Left ventricle myocardium inferior (tissue), 1 donor: ENCODE data around the gene VTI1A. TPM values are rescaled to one million over a fixed set of nuclear protein-coding genes. Genes with fewer than 3 reads are reported as not detected.

Experiments
- DNase-seq: peaks from one replicate; pipeline ENCODE4 v3.0.0-alpha.2; 2020
- H3K27ac ChIP-seq: fragments of 200-600 bp; replicated peaks from 2 replicates; pipeline ENCODE4 v1.8.0; 2021
- H3K27me3 ChIP-seq: fragments of 200-600 bp; 2 replicates; pipeline ENCODE4 v1.8.0; 2021; ENCODE audit warnings: low read depth
- H3K36me3 ChIP-seq: fragments of 200-600 bp; 2 replicates; pipeline ENCODE4 v1.8.0; 2021
- H3K4me1 ChIP-seq: fragments of 200-600 bp; 2 replicates; pipeline ENCODE4 v1.8.0; 2021
- H3K4me3 ChIP-seq: fragments of 200-600 bp; 2 replicates; pipeline ENCODE4 v1.8.0; 2021; ENCODE audit warnings: mild to moderate bottlenecking, moderate library complexity
- H3K9me3 ChIP-seq: fragments of 200-600 bp; replicated peaks from 2 replicates; pipeline ENCODE4 v1.8.0; 2021
- intact Hi-C: fragments of 100-400 bp; cut with micrococcal nuclease; formaldehyde crosslinking; loops from one replicate; pipeline ENCODE4 v1.11.0; 2022
- total RNA-seq: library from RNA; stranded (reverse); fragmentation: NEBNext Ultra II Directional; extraction: Animal tissue kit (Norgen Biotek cat#: 25700); gene quantifications from one replicate; pipeline ENCODE4 v1.2.1, GENCODE V29; 2021
- TF ChIP-seq, protein P1 (sequence below): fragments of 200-600 bp; IDR thresholded peaks from 2 replicates; pipeline ENCODE4 v1.8.0; 2021; ENCODE audit warnings: antibody characterized with exemption, mild to moderate bottlenecking, borderline replicate concordance
- donor health status: DM: no; HTN: yes; CAD: no; lungs with severe emphysema.

VTI1A gene
- total RNA-seq, 1 donor from 2014 or later, result 20.5 TPM

DNA sequence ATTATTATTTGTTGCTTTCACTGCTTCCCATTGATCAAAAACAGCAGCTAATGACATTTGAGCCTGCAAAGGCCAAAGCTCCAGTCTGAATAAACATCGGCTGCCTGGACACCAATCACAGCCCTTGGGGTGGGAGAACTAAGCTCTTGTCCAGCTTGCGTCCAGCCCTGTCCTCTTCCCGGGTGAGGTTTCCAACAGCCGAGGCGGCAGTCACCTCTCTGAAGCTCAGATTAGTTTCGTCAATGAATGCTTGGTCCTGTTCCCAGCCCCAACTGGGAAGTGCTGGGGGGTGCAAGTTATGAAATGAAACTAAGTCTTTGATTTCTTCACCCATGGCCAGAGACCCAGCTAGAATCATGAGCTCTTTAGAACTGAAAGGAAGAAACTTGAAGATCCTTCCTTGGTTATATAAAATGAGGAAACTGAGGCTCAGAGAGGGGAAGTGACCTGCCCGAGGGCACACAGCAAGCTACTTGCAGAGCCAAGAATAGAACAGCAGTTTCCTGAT is 389.0 kb downstream of the VTI1A start:
- H3K36me3 ChIP-seq, result no peaks in the 10 kb centered on the region
- intact Hi-C loops, result no loop called here
- H3K4me3 ChIP-seq, result no peak overlapping the region
- DNase-seq, result peak; percentile 38
- H3K9me3 ChIP-seq, result peaks cover 10% of the 10 kb centered on the region
- no peaks in the 10 kb centered on the region for H3K27me3 ChIP-seq
- H3K4me1 ChIP-seq, result peaks cover 19% of the 10 kb centered on the region
- no peak overlapping the region for H3K27ac ChIP-seq
- TF ChIP-seq, protein P1, sequence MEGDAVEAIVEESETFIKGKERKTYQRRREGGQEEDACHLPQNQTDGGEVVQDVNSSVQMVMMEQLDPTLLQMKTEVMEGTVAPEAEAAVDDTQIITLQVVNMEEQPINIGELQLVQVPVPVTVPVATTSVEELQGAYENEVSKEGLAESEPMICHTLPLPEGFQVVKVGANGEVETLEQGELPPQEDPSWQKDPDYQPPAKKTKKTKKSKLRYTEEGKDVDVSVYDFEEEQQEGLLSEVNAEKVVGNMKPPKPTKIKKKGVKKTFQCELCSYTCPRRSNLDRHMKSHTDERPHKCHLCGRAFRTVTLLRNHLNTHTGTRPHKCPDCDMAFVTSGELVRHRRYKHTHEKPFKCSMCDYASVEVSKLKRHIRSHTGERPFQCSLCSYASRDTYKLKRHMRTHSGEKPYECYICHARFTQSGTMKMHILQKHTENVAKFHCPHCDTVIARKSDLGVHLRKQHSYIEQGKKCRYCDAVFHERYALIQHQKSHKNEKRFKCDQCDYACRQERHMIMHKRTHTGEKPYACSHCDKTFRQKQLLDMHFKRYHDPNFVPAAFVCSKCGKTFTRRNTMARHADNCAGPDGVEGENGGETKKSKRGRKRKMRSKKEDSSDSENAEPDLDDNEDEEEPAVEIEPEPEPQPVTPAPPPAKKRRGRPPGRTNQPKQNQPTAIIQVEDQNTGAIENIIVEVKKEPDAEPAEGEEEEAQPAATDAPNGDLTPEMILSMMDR, result no peak

DNA sequence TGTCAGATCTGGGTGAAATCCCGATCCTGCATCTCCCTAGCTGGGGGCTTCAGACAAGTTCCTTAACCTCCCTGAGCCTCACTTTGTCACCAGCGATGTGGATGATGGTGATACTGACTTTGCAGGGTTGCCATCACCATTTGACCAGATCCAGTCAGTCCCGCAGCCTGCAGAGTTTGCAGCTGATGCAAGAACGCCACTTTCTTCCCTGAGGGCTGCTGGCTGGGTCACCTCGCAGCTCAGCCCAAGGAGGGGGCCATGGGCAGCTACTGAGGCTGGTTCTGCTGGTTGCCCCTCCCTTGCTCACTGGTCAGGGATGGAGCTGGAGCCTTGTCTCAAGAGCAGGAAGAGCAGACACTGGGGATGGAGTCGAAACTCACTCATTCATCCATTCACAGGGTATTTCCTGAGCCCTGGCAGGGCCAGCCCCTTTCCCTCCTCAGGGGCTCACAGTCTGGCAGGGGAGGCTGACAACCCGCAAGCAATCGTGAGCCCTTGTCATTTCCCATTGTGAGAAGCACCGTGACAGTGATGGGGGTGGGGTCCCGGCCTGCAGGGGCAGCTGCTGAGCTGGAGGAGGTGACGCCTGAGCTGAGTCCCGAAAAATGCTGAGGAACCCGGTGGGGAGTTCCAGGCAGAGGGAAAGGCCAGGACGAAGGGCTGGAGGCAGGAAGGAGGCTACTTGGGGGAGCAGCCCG is 391.9 kb downstream of the VTI1A start:
- DNase-seq, result no peak
- H3K36me3 ChIP-seq, result no peaks in the 10 kb centered on the region
- intact Hi-C loops, result no loop called here
- H3K27me3 ChIP-seq, result no peaks in the 10 kb centered on the region
- H3K4me3 ChIP-seq, result no peak overlapping the region
- TF ChIP-seq, protein P1, result no peak
- H3K4me1 ChIP-seq, result peaks cover 19% of the 10 kb centered on the region
- H3K9me3 ChIP-seq, result peaks cover 10% of the 10 kb centered on the region
- H3K27ac ChIP-seq, result no peak overlapping the region

DNA sequence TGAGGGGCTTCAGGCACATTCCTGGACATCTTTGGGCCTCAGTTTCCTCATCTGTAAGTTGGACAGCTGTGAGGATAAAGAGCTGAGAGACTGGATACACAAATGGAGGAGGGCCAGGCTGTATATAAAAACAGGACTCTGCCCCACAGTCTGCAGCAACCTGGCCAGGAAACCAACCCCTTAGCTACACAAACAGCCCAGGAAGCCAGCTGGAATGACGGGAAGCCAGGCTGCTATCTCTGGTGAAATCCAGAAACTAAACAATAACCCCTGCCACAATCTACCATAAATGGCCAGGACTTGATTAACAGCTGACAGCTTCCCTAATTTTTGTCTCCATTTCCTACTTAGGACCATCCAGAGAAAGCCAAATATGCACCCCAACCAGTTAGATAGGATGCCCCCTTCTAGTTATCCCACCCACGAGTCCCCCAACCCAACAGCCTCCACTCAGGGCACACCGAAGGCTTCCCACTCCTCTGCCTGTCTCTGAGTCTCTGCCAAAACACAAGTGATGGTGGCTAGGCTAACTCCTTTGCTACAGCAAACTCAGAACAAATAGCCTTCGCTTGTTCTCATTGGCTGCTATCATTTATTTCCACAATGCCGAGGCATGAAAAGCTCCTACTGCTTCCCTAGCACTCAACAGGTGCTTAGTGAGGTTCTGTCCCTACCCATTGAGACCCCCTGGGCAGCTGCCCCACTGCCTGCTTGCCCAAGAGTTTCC is 393.1 kb downstream of the VTI1A start:
- Histone ChIP-seq H3K27ac (no peak overlapping the region), H3K36me3 (no peaks in the 10 kb centered on the region), H3K9me3 (peaks cover 10% of the 10 kb centered on the region), H3K4me1 (peaks cover 9% of the 10 kb centered on the region), H3K4me3 (no peak overlapping the region), H3K27me3 (no peaks in the 10 kb centered on the region)
- intact Hi-C loops, result no loop called here
- no peak for DNase-seq
- TF ChIP-seq, protein P1, result no peak

DNA sequence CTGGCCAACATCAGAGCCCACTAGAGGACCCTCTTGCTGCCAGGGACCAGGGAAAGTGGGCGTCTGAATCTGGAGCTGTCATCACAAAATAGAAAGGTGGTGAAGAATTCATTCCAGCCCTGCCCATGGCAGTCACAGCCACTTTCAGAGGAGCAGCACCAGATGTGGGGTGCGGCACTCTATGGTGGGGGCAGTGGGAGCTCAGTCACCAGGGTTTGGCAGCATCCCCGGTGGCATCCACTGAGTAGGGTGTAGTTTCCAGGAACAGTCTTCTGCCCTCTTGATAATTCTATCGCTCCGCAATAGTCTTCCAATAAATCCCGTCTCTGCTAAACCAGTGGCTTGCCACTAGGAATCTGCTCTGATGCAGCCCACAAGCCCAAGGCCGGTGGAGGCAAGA is 394.5 kb downstream of the VTI1A start:
- intact Hi-C loops, result no loop called here
- no peak for DNase-seq
- H3K27ac ChIP-seq, result no peak overlapping the region
- H3K27me3 ChIP-seq, result no peaks in the 10 kb centered on the region
- H3K9me3 ChIP-seq, result peaks cover 22% of the 10 kb centered on the region
- no peak overlapping the region for H3K4me3 ChIP-seq
- H3K36me3 ChIP-seq, result no peaks in the 10 kb centered on the region
- H3K4me1 ChIP-seq, result no peaks in the 10 kb centered on the region
- TF ChIP-seq, protein P1, result no peak

DNA sequence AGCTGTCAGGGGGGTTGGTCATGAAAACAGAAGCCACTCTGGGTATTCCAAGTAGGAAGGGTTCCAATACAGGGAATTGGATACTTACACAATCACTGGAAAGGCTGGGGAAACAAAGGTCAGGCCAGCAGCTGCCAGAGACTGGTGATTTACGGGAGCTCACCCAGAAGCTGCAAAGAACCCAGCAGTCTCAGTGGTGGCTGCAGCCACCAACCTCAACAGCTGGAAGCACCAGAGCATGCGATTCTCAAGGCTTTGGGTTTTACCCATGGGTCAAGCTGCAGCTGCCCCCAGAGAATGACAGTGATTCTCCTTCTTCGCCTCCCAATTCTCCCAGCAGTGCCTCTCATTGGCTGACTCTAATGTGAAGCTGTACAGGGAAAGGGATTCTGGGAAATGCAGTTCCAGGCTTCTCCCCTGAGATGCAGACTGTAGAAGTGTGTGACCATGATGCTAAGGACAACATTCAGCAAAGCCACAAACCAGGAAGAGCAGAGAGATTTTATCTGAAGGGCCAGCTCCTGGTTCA is 395.9 kb downstream of the VTI1A start:
- Histone ChIP-seq H3K4me1 (no peaks in the 10 kb centered on the region), H3K36me3 (peaks cover 12% of the 10 kb centered on the region), H3K4me3 (no peak overlapping the region), H3K27ac (no peak overlapping the region), H3K27me3 (no peaks in the 10 kb centered on the region), H3K9me3 (peaks cover 35% of the 10 kb centered on the region)
- intact Hi-C loops, result no loop called here
- no peak for DNase-seq
- TF ChIP-seq, protein P1, result no peak
